Tibial nerve (tissue), 4 donors: ENCODE results near the gene MAG. TPM values are rescaled to one million over a fixed set of nuclear protein-coding genes. Genes with fewer than 3 reads are reported as not detected.

Experiments used
- DNase-seq, 2 donors: peaks; one replicate each; pipeline ENCODE4 v3.0.0-alpha.2; 2019; ENCODE audit warnings: low spot score in 2 of 2
- H3K27ac ChIP-seq, 4 donors: fragments of 200-600 bp; sonication (generic) in 3 of 4; one replicate each; pipeline ENCODE4 v1.5.1; 2017 to 2019; ENCODE audit warnings: mild to moderate bottlenecking in 1 of 4
- H3K27me3 ChIP-seq, 2 donors: fragments of 200-600 bp; sonication (generic) in 1 of 2; one replicate each; pipeline versions ENCODE4 v1.5.1 to v1.6.0; 2017 to 2019
- H3K36me3 ChIP-seq, 3 donors: fragments of 200-600 bp; sonication (generic); one replicate each; pipeline ENCODE4 v1.5.1; 2018 to 2019
- H3K4me1 ChIP-seq, 4 donors: fragments of 200-600 bp; sonication (generic) in 3 of 4; one replicate each; pipeline ENCODE4 v1.5.1; 2017 to 2019
- H3K4me3 ChIP-seq, 4 donors: fragments of 200-600 bp; sonication (generic) in 3 of 4; one replicate each; pipeline ENCODE4 v1.5.1; 2017 to 2019; ENCODE audit warnings: mild to moderate bottlenecking in 1 of 4, moderate library complexity in 1 of 4
- H3K9me3 ChIP-seq, 4 donors: fragments of 200-600 bp; sonication (generic) in 3 of 4; one replicate each; pipeline ENCODE4 v1.5.1; 2017 to 2019
- CTCF ChIP-seq, 5 experiments: fragments of 200-600 bp in 3 of 5; fragments of 450-650 bp in 2 of 5; sonication (generic) in 3 of 5; IDR thresholded peaks; one replicate each; pipeline ENCODE4 v1.5.1; 2016 to 2019; ENCODE audit warnings: antibody characterized with exemption in 5 of 5, mild to moderate bottlenecking in 3 of 5, moderate library complexity in 2 of 5
- EP300 ChIP-seq, 2 donors: sonication (generic); formaldehyde crosslinking; IDR thresholded peaks; one replicate each; pipeline ENCODE4 v1.6.1; 2017; ENCODE audit warnings: antibody characterized with exemption in 2 of 2, mild to moderate bottlenecking in 1 of 2
- POLR2A ChIP-seq, 2 donors: fragments of 450-650 bp; IDR thresholded peaks; one replicate each; pipeline ENCODE4 v1.6.1; 2017; ENCODE audit warnings: antibody characterized with exemption in 2 of 2, mild to moderate bottlenecking in 2 of 2, moderate library complexity in 2 of 2
- WGBS, 2 donors: methylation state at CpG; one replicate each; pipeline ENCODE4 v1.1.5; 2018; 5-methylcytosine and 5-hydroxymethylcytosine counted together
- total RNA-seq, 4 donors: library from RNA; depleted of rRNA; stranded (reverse); fragments of >200 nt; gene quantifications; one replicate each; pipeline ENCODE4 v1.1.0, GENCODE V29; 2016

The MAG gene
- total RNA-seq, 4 donors from 2014 or later: 31.8 to 49.6 (median 38.4) TPM

DNA sequence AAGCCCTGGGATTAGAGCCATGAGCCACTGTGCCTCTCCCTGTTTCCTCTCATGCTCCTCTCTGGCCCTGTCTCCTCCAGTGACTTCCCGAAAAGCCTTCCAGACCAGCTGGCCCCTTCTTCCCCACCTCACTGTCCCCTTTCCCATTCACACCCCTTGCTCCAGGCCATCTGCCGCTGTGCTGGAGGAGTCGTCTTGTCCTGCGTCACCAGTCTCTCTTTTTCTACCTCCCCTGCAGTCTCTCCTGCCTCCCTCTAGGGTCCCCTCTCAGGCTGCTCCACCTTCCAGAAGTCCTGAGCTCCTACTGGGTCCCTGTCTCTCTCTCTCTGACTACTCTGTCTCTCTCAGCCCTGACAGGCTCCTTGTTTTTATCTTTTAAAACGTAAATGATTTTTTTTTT is 50.5 kb downstream of the MAG start:
- DNase-seq: no peak
- H3K27me3 ChIP-seq: no peaks in the 10 kb centered on the region
- peaks cover 0 to 17% (median 0%) of the 10 kb centered on the region in 3 donors for H3K36me3 ChIP-seq
- no peaks in the 10 kb centered on the region for H3K9me3 ChIP-seq
- 49 to 58% methylated on average over 5 of the region's 5 CpGs for WGBS, 2 donors
- H3K27ac ChIP-seq: no peak overlapping the region
- no peak for TF ChIP-seq CTCF (IDR thresholded peaks at IDR 0.05)
- no peak overlapping the region for H3K4me3 ChIP-seq
- H3K4me1 ChIP-seq: peaks cover 0 to 6% (median 0%) of the 10 kb centered on the region in 4 donors

DNA sequence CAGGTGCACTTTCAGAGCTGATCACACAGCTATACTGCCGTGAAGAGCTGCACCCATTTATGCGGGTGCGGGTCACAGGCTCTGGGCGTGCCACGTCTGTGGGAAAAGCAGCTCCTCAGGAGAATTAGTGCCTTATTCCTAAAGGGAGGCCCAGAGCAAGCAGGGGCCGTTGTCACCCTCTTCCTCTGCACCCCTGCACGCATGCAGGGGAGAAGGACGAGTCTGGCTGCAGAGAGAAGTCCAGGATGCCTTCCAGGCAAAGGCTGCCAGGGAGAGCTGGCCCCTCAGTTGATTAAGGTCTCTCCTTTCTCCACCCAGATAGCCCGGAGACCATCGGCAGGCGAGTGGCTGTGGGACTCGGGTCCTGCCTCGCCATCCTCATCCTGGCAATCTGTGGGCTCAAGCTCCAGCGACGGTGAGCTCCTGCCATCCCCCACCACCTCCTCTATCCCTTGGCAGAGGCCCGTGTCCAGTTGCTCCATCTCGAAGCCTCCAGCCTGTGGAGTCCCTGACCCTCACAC is 52.6 kb downstream of the MAG start:
- no peak for DNase-seq
- TF ChIP-seq CTCF (IDR thresholded peaks at IDR 0.05): no peak
- no peak for TF ChIP-seq EP300 (IDR thresholded peaks at IDR 0.05)
- TF ChIP-seq POLR2A (IDR thresholded peaks at IDR 0.05): no peak
- Histone ChIP-seq H3K27ac (no peak overlapping the region), H3K36me3 (peaks cover 0 to 17% (median 0%) of the 10 kb centered on the region in 3 donors), H3K9me3 (no peaks in the 10 kb centered on the region), H3K27me3 (no peaks in the 10 kb centered on the region), H3K4me3 (no peak overlapping the region), H3K4me1 (peaks cover 0 to 6% (median 0%) of the 10 kb centered on the region in 4 donors)
- WGBS, 2 donors: 77 to 78% methylated on average over 12 to 17 of the region's 17 CpGs

DNA sequence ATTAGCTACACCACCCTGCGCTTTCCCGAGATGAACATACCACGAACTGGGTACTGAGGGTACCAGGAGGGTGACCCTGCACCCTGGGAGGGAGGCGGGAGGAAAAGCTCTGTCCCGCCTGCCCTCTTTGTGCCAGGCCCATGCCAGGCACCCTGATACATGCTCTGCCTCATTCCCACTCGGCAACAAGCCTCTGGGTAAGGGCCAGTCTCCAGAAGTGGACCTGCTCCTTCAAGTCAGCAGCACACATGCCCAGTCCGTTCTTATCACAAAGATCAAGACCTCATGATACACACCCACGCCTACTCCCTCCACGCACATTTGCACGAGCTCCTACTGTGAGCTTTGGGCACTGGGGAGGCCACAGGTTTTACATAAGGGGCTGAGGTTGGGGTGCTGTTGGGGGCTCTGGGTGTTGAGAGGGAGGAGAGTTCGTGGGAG is 53.7 kb downstream of the MAG start:
- H3K27me3 ChIP-seq: no peaks in the 10 kb centered on the region
- DNase-seq: no peak
- TF ChIP-seq POLR2A (IDR thresholded peaks at IDR 0.05): no peak
- no peak for TF ChIP-seq EP300 (IDR thresholded peaks at IDR 0.05)
- no peak for TF ChIP-seq CTCF (IDR thresholded peaks at IDR 0.05)

GRCh38 chr19:35346193-35347052 is 54.5 kb downstream of the MAG start:
- Histone ChIP-seq H3K27ac (no peak overlapping the region), H3K27me3 (no peaks in the 10 kb centered on the region), H3K9me3 (no peaks in the 10 kb centered on the region), H3K4me1 (peaks cover 0 to 6% (median 0%) of the 10 kb centered on the region in 4 donors), H3K4me3 (no peak overlapping the region), H3K36me3 (peaks cover 0 to 8% (median 0%) of the 10 kb centered on the region in 3 donors)
- WGBS, 2 donors: 73% methylated on average over 28 of the region's 28 CpGs
- TF ChIP-seq EP300 (IDR thresholded peaks at IDR 0.05) (no peak), POLR2A (IDR thresholded peaks at IDR 0.05) (no peak), CTCF (IDR thresholded peaks at IDR 0.05) (no peak)
- DNase-seq: peak in 1 of 2 donors; percentile 30

More for the DNA sequence above, 53.7 kb downstream of the MAG start:
- no peak overlapping the region for H3K27ac ChIP-seq
- no peak overlapping the region for H3K4me3 ChIP-seq
- no peaks in the 10 kb centered on the region for H3K9me3 ChIP-seq
- 77 to 84% methylated on average over 11 of the region's 11 CpGs for WGBS, 2 donors
- H3K36me3 ChIP-seq: peaks cover 0 to 12% (median 0%) of the 10 kb centered on the region in 3 donors
- H3K4me1 ChIP-seq: peaks cover 0 to 6% (median 0%) of the 10 kb centered on the region in 4 donors
